Astrocyte (in vitro differentiated cells and primary cell): Measurements from ENCODE around the gene SHC3. TPM values are rescaled to one million over a fixed set of nuclear protein-coding genes. Genes with fewer than 3 reads are reported as not detected.

Source experiments
- DNase-seq: peaks from one replicate; pipeline ENCODE4 v3.0.0-alpha.2; 2010; ENCODE audit warnings: low read depth
- FAIRE-seq: peaks from 2 replicates; lab custom pipeline; 2011; peaks lifted over from hg19 to GRCh38; lab: Jason Lieb, UNC
- H2AFZ ChIP-seq: 2 replicates; pipeline ENCODE4 v1.6.0; 2012; ENCODE audit warnings: low read depth, low read length, inconsistent platforms
- H3K27ac ChIP-seq: 2 replicates; pipeline ENCODE4 v1.5.1; 2011; ENCODE audit warnings: low read depth, low read length, inconsistent platforms
- H3K27me3 ChIP-seq: 2 replicates; pipeline ENCODE4 v1.6.0; 2011; ENCODE audit warnings: low read length, inconsistent platforms; ENCODE audit not compliant: insufficient read depth
- H3K36me3 ChIP-seq: 2 replicates; pipeline ENCODE4 v1.5.1; 2011; ENCODE audit warnings: low read length, inconsistent platforms; ENCODE audit not compliant: insufficient read depth
- H3K4me1 ChIP-seq: 2 replicates; pipeline ENCODE4 v1.5.1; 2011; ENCODE audit warnings: low read length, inconsistent platforms; ENCODE audit not compliant: insufficient read depth
- H3K4me2 ChIP-seq: 2 replicates; pipeline ENCODE4 v1.6.0; 2012; ENCODE audit warnings: low read length, inconsistent platforms
- H3K4me3 ChIP-seq: 2 replicates; pipeline ENCODE4 v1.5.1; 2011; ENCODE audit warnings: low read depth, mild to moderate bottlenecking, low read length, inconsistent platforms; ENCODE audit not compliant: insufficient read depth
- H3K79me2 ChIP-seq: 2 replicates; pipeline ENCODE4 v1.6.0; 2012; ENCODE audit warnings: mild to moderate bottlenecking, low read length, inconsistent platforms; ENCODE audit not compliant: insufficient read depth
- H3K9ac ChIP-seq: 2 replicates; pipeline ENCODE4 v1.6.0; 2012; ENCODE audit warnings: mild to moderate bottlenecking, low read length, inconsistent platforms
- H3K9me3 ChIP-seq: 2 replicates; pipeline ENCODE4 v1.5.1; 2012; ENCODE audit warnings: low read depth, mild to moderate bottlenecking, low read length, inconsistent platforms; ENCODE audit not compliant: insufficient read depth
- H4K20me1 ChIP-seq: 2 replicates; pipeline ENCODE4 v1.6.0; 2012; ENCODE audit warnings: low read length, inconsistent platforms; ENCODE audit not compliant: insufficient read depth
- H3K27ac Mint-ChIP-seq: one replicate; pipeline ENCODE4 v1.8.0; 2021; ENCODE audit warnings: mild to moderate bottlenecking, mixed read lengths; ENCODE audit not compliant: unreplicated experiment
- H3K27me3 Mint-ChIP-seq: one replicate; pipeline ENCODE4 v1.8.0; 2021; ENCODE audit warnings: low read depth, mixed read lengths; ENCODE audit not compliant: unreplicated experiment
- H3K36me3 Mint-ChIP-seq: one replicate; pipeline ENCODE4 v1.8.0; 2021; ENCODE audit warnings: low read depth, mixed read lengths; ENCODE audit not compliant: unreplicated experiment
- H3K4me1 Mint-ChIP-seq: one replicate; pipeline ENCODE4 v1.8.0; 2021; ENCODE audit warnings: low read depth, mixed read lengths; ENCODE audit not compliant: unreplicated experiment
- H3K4me3 Mint-ChIP-seq: one replicate; pipeline ENCODE4 v1.8.0; 2021; ENCODE audit warnings: mild to moderate bottlenecking, moderate library complexity, mixed read lengths; ENCODE audit not compliant: unreplicated experiment
- H3K9me3 Mint-ChIP-seq: one replicate; pipeline ENCODE4 v1.8.0; 2021; ENCODE audit warnings: mild to moderate bottlenecking, mixed read lengths; ENCODE audit not compliant: unreplicated experiment
- EZH2 ChIP-seq: IDR thresholded peaks from 2 replicates; pipeline ENCODE4 v1.6.1; 2012; ENCODE audit warnings: mild to moderate bottlenecking, low read length, inconsistent platforms; ENCODE audit not compliant: insufficient read depth
- total RNA-seq: library from RNA; stranded (reverse); gene quantifications from 2 replicates; pipeline ENCODE4 v1.2.1, GENCODE V29; 2021
- TF ChIP-seq, protein P1 (sequence below): IDR thresholded peaks from 2 replicates; pipeline ENCODE4 v1.5.1; 2011; ENCODE audit warnings: low read depth, mild to moderate bottlenecking, inconsistent platforms, low read length, moderate library complexity; ENCODE audit not compliant: insufficient read depth

The SHC3 gene
- total RNA-seq, 1 donor from 2014 or later = 4.6 TPM

DNA sequence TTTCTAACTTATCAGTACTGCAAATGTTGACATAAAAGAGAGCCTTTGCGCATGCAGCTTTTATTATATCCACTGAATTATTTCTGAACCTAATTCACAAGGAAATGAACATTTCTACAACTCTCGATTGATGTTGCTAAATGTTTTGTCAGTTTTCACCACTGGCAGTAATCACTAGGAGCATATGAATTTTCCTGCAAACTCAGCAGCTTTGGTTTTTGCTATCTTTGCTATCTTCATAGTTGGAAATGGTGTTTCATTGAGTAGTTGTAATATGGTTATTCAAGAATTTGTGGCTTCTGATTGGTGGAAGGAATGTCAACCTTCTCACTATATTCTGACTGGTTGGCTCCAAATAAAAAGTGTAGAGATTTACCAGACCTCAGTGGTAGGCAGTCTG is 8.9 kb upstream of the SHC3 start:
- H4K20me1 ChIP-seq = no peaks in the 10 kb centered on the region
- H2AFZ ChIP-seq = no peak overlapping the region
- no peak overlapping the region for H3K9ac ChIP-seq
- H3K4me1 ChIP-seq = no peaks in the 10 kb centered on the region
- H3K4me2 ChIP-seq = no peak overlapping the region
- H3K36me3 ChIP-seq = no peaks in the 10 kb centered on the region
- H3K9me3 ChIP-seq = no peaks in the 10 kb centered on the region
- Mint-ChIP-seq H3K9me3 (peaks cover 2% of the 10 kb centered on the region), H3K4me3 (no peak overlapping the region), H3K4me1 (no peaks in the 10 kb centered on the region), H3K27me3 (peaks cover 23% of the 10 kb centered on the region), H3K27ac (no peak overlapping the region), H3K36me3 (no peaks in the 10 kb centered on the region)
- no peak for DNase-seq
- no peak for TF ChIP-seq EZH2
- H3K4me3 ChIP-seq = no peak overlapping the region
- no peak for FAIRE-seq
- H3K27ac ChIP-seq = no peak overlapping the region
- H3K27me3 ChIP-seq = no peaks in the 10 kb centered on the region
- H3K79me2 ChIP-seq = no peaks in the 10 kb centered on the region

DNA sequence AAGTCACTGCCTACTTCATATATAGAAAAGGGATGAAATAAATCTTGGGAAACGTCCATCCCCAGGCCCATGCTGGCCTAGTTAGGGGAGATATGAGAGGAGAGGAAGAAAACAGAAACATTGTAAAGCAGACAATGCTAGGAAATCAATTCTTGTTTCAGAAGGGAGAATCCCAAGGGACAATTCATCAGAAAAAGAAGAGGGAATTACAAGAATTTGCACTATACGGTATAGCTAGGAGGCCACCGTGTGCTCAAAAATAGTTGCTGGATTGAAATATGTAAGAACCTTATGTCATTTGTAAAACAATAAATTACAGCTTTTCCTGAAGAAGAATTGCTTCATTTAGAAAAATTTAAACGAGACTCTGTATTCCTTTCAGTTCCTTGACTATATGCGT is 8.3 kb upstream of the SHC3 start:
- H3K4me1 Mint-ChIP-seq = no peaks in the 10 kb centered on the region
- FAIRE-seq = no peak
- Histone ChIP-seq H3K4me1 (no peaks in the 10 kb centered on the region), H3K27me3 (no peaks in the 10 kb centered on the region), H3K4me3 (no peak overlapping the region), H3K27ac (no peak overlapping the region), H4K20me1 (no peaks in the 10 kb centered on the region), H3K79me2 (no peaks in the 10 kb centered on the region), H2AFZ (no peak overlapping the region), H3K4me2 (no peak overlapping the region), H3K36me3 (no peaks in the 10 kb centered on the region), H3K9ac (no peak overlapping the region), H3K9me3 (no peaks in the 10 kb centered on the region)
- DNase-seq = no peak
- TF ChIP-seq, protein P1, sequence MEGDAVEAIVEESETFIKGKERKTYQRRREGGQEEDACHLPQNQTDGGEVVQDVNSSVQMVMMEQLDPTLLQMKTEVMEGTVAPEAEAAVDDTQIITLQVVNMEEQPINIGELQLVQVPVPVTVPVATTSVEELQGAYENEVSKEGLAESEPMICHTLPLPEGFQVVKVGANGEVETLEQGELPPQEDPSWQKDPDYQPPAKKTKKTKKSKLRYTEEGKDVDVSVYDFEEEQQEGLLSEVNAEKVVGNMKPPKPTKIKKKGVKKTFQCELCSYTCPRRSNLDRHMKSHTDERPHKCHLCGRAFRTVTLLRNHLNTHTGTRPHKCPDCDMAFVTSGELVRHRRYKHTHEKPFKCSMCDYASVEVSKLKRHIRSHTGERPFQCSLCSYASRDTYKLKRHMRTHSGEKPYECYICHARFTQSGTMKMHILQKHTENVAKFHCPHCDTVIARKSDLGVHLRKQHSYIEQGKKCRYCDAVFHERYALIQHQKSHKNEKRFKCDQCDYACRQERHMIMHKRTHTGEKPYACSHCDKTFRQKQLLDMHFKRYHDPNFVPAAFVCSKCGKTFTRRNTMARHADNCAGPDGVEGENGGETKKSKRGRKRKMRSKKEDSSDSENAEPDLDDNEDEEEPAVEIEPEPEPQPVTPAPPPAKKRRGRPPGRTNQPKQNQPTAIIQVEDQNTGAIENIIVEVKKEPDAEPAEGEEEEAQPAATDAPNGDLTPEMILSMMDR = no peak
- TF ChIP-seq EZH2 = no peak
- H3K27ac Mint-ChIP-seq = no peak overlapping the region
- no peaks in the 10 kb centered on the region for H3K36me3 Mint-ChIP-seq
- H3K9me3 Mint-ChIP-seq = peaks cover 2% of the 10 kb centered on the region
- no peak overlapping the region for H3K4me3 Mint-ChIP-seq
- peaks cover 23% of the 10 kb centered on the region for H3K27me3 Mint-ChIP-seq

DNA sequence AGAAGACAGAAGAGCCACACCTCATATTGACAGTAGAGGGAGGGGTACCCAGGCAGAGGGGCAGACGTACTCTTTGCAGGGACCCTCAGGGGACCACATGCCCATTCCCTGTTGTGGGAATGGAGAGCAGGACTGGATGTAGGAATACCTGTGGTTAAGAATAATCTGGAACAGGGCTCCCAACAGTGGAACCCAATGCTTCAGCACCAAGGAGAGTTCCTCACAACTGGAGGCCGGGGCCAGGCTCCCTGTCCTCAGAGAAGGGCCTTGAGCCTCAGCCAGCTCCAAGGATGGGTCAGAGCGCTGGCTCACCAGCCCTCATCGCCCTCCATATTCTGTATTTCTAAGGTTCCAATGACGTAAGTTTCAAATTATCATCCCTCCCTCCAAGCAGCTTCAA is 7.4 kb upstream of the SHC3 start:
- H3K4me3 Mint-ChIP-seq = no peak overlapping the region
- no peak overlapping the region for H3K9ac ChIP-seq
- peaks cover 2% of the 10 kb centered on the region for H3K4me1 Mint-ChIP-seq
- peaks cover 2% of the 10 kb centered on the region for H3K9me3 Mint-ChIP-seq
- H3K27me3 ChIP-seq = no peaks in the 10 kb centered on the region
- H3K79me2 ChIP-seq = no peaks in the 10 kb centered on the region
- H3K4me3 ChIP-seq = no peak overlapping the region
- H2AFZ ChIP-seq = no peak overlapping the region
- H3K9me3 ChIP-seq = no peaks in the 10 kb centered on the region
- H3K27me3 Mint-ChIP-seq = peaks cover 21% of the 10 kb centered on the region
- H3K4me1 ChIP-seq = peaks cover 2% of the 10 kb centered on the region
- no peaks in the 10 kb centered on the region for H3K36me3 Mint-ChIP-seq
- H3K4me2 ChIP-seq = no peak overlapping the region
- H3K36me3 ChIP-seq = no peaks in the 10 kb centered on the region
- DNase-seq = no peak
- no peak overlapping the region for H3K27ac ChIP-seq
- no peak overlapping the region for H3K27ac Mint-ChIP-seq
- no peaks in the 10 kb centered on the region for H4K20me1 ChIP-seq
- FAIRE-seq = no peak
- TF ChIP-seq EZH2 = no peak
- TF ChIP-seq, protein P1 = no peak
